HG03439 (cell line): ENCODE results near the gene SMC1B.
"Not testable (repeated sequence)": the region's sequence is repeated elsewhere in the genome, so short reads cannot be mapped to it uniquely, and the experiment has no call there.

ENCODE experiments used
- ATAC-seq: cut with Tn5 transposase; IDR thresholded peaks from one replicate; pipeline ENCODE4 v1.9.1; 2021; ENCODE audit warnings: mild to moderate bottlenecking, moderate library complexity; ENCODE audit not compliant: unreplicated experiment

SMC1B gene

GRCh38 chr22:45422237-45422983, 9.0 kb upstream of the SMC1B start:
- ATAC-seq = no peak

GRCh38 chr22:45421349-45422055, 8.1 kb upstream of the SMC1B start:
- no peak for ATAC-seq

- ATAC-seq = no peak
These were observed 7.1 kb upstream of the SMC1B start for GRCh38 chr22:45420539-45420938.

- no peak for ATAC-seq
These were observed 6.6 kb upstream of the SMC1B start for GRCh38 chr22:45420011-45420410.

- ATAC-seq = no peak
These were observed 5.4 kb upstream of the SMC1B start for GRCh38 chr22:45418770-45419138.

- no peak for ATAC-seq
These were observed 4.8 kb upstream of the SMC1B start for GRCh38 chr22:45418056-45418769.

- no peak for ATAC-seq
These were observed 409 bp downstream of the SMC1B start for GRCh38 chr22:45413013-45413367.

- ATAC-seq = no peak
These were observed 5.6 kb downstream of the SMC1B start for GRCh38 chr22:45407793-45408192.

GRCh38 chr22:45402466-45402985, 10.9 kb downstream of the SMC1B start:
- no peak for ATAC-seq

- ATAC-seq = no peak
These were observed 13.5 kb downstream of the SMC1B start for GRCh38 chr22:45399712-45400445.

GRCh38 chr22:45398214-45398613, 15.2 kb downstream of the SMC1B start:
- no peak for ATAC-seq

GRCh38 chr22:45397806-45398205, 15.6 kb downstream of the SMC1B start:
- no peak for ATAC-seq

GRCh38 chr22:45389546-45389945, 23.9 kb downstream of the SMC1B start:
- ATAC-seq = no peak

- ATAC-seq = no peak
These were observed 32.1 kb downstream of the SMC1B start for GRCh38 chr22:45381348-45381747.

- ATAC-seq = no peak
These were observed 36.7 kb downstream of the SMC1B start for GRCh38 chr22:45376703-45377102.

GRCh38 chr22:45376009-45376408, 37.4 kb downstream of the SMC1B start:
- no peak for ATAC-seq

- not testable (repeated sequence) for ATAC-seq
These were observed 39.8 kb downstream of the SMC1B start for GRCh38 chr22:45373592-45373991.

GRCh38 chr22:45366713-45367112, 46.7 kb downstream of the SMC1B start:
- ATAC-seq = no peak

GRCh38 chr22:45359627-45360026, 53.8 kb downstream of the SMC1B start:
- ATAC-seq = no peak

GRCh38 chr22:45358127-45358526, 55.3 kb downstream of the SMC1B start:
- no peak for ATAC-seq

- ATAC-seq = no peak
These were observed 55.9 kb downstream of the SMC1B start for GRCh38 chr22:45357490-45357889.
